GM10266 (cell line): Measurements from ENCODE around the gene MAGEA11.
"Not testable (repeated sequence)": the region's sequence is repeated elsewhere in the genome, so short reads cannot be mapped to it uniquely, and the experiment has no call there.

Source experiments
- DNase-seq: peaks from one replicate; pipeline ENCODE4 v3.0.0; 2012; ENCODE audit errors: extremely low spot score
- CTCF ChIP-seq: IDR thresholded peaks from 2 replicates; pipeline ENCODE4 v1.5.1; 2012; ENCODE audit warnings: mild to moderate bottlenecking, low read depth; ENCODE audit not compliant: control insufficient read depth, insufficient read depth; ENCODE audit errors: missing control alignments

The MAGEA11 gene

GRCh38 chrX:149721778-149722177 is 9.9 kb downstream of the MAGEA11 start:
- TF ChIP-seq CTCF = no peak
- no peak for DNase-seq

GRCh38 chrX:149723583-149724118 is 11.8 kb downstream of the MAGEA11 start:
- DNase-seq = not testable (repeated sequence)

- DNase-seq = not testable (repeated sequence)
Observed at GRCh38 chrX:149727308-149727707, 15.4 kb downstream of the MAGEA11 start.

GRCh38 chrX:149742269-149742668 is 30.4 kb downstream of the MAGEA11 start:
- not testable (repeated sequence) for DNase-seq

GRCh38 chrX:149746390-149747007 is 34.6 kb downstream of the MAGEA11 start:
- DNase-seq = not testable (repeated sequence)

GRCh38 chrX:149757206-149758067 is 45.6 kb downstream of the MAGEA11 start:
- no peak for TF ChIP-seq CTCF
- DNase-seq = no peak

- DNase-seq = no peak
- TF ChIP-seq CTCF = no peak
Observed at GRCh38 chrX:149758068-149758714, 46.3 kb downstream of the MAGEA11 start.

- not testable (repeated sequence) for DNase-seq
Observed at GRCh38 chrX:149758715-149759078, 46.8 kb downstream of the MAGEA11 start.

- no peak for TF ChIP-seq CTCF
- DNase-seq = no peak
Observed at GRCh38 chrX:149759824-149760223, 48.0 kb downstream of the MAGEA11 start.

- no peak for DNase-seq
Observed at GRCh38 chrX:149760965-149761364, 49.1 kb downstream of the MAGEA11 start.

GRCh38 chrX:149761858-149762674 is 50.2 kb downstream of the MAGEA11 start:
- DNase-seq = not testable (repeated sequence)

More at GRCh38 chrX:149760965-149761364, 49.1 kb downstream of the MAGEA11 start:
- TF ChIP-seq CTCF = no peak
